Activated CD4-positive, alpha-beta T cell treated with anti-CD3 and anti-CD28 coated beads for 36 hours (primary cell): Measurements from ENCODE around the gene ZCCHC7. TPM values are rescaled to one million over a fixed set of nuclear protein-coding genes. Genes with fewer than 3 reads are reported as not detected.

Source experiments
- ATAC-seq: fragments of 200-7000 bp; cut with Tn5 transposase; one replicate; pipeline ENCODE4 v1.10.0; 2021; ENCODE audit warnings: mild to moderate bottlenecking, moderate library complexity
- CTCF ChIA-PET: fragments of 350-600 bp; sonication (Branson Sonifier 250); formaldehyde crosslinking; loops from one replicate; lab custom pipeline; 2021; ENCODE audit warnings: antibody characterized with exemption; lab: Charles Lee
- POLR2A ChIA-PET: fragments of 350-600 bp; sonication (Branson Sonifier 250); formaldehyde crosslinking; loops from one replicate; lab custom pipeline; 2021; ENCODE audit warnings: antibody characterized with exemption, inconsistent platforms; lab: Charles Lee
- DNase-seq: peaks from one replicate; pipeline ENCODE4 v3.0.0-alpha.2; 2020
- H3K27ac Mint-ChIP-seq: one replicate; pipeline ENCODE4 v1.8.0; 2021; ENCODE audit warnings: mixed read lengths
- H3K27me3 Mint-ChIP-seq: one replicate; pipeline ENCODE4 v1.8.0; 2021; ENCODE audit warnings: mixed read lengths
- H3K36me3 Mint-ChIP-seq: one replicate; pipeline ENCODE4 v1.8.0; 2021; ENCODE audit warnings: low read depth, mixed read lengths
- H3K4me1 Mint-ChIP-seq: one replicate; pipeline ENCODE4 v1.8.0; 2021; ENCODE audit warnings: mixed read lengths
- H3K4me3 Mint-ChIP-seq: one replicate; pipeline ENCODE4 v1.8.0; 2021; ENCODE audit warnings: mild to moderate bottlenecking, moderate library complexity, mixed read lengths
- H3K9me3 Mint-ChIP-seq: one replicate; pipeline ENCODE4 v1.8.0; 2021; ENCODE audit warnings: low read depth, mixed read lengths
- intact Hi-C, 2 experiments: fragments of 100-400 bp; cut with DNase I in 1 of 2; cut with micrococcal nuclease in 1 of 2; formaldehyde crosslinking; loops; one replicate each; pipeline versions ENCODE4 v1.14.2 to v1.15.1; 2022 to 2024; cut with DNase I, micrococcal nuclease
- total RNA-seq, 2 experiments: library from RNA; stranded (reverse); gene quantifications; one replicate each; pipeline ENCODE4 v1.2.3, GENCODE V29; 2021

ZCCHC7 gene
- total RNA-seq, 2 experiments from 2014 or later: 29.9 to 50.2 TPM

DNA sequence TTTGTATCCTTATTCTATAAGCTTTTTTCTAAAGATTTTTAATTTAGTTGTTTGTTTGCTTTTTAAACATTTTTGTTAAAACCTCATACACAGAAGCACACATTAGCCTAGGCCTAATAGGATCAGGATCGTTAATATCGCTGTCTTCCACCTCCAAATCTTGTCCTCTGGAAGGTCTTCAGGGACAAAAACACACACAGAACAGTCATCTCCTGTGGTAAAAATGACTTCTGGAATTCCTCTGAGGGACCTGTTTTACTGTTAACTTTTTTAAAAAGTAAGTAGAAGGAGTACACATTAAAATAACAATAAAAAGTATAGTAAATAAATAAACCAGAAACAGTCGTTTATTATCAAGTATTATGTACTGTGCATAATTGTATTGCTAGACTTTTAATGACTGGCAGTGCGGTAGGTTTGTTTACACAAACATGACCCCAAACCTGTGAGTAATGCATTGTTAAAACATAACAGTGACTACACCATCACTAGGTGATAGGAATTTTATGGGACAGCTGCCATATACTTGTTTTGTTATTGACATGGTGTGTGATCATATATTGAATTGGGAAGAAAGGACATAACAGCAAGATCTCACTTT is 109.6 kb downstream of the ZCCHC7 start:
- intact Hi-C loops: no loop called here
- Mint-ChIP-seq H3K4me1 (peaks cover 13% of the 10 kb centered on the region), H3K9me3 (no peaks in the 10 kb centered on the region), H3K27me3 (no peaks in the 10 kb centered on the region), H3K27ac (no peak overlapping the region), H3K4me3 (no peak overlapping the region), H3K36me3 (peaks cover 11% of the 10 kb centered on the region)
- DNase-seq: no peak
- no peak for ATAC-seq
- ChIA-PET POLR2A (interaction anchor here (0.5 kb wide), 1 partner anchor 18 kb away, joined by 6 read pairs; no protein-coding TSS in a partner anchor), CTCF (no interaction called here)

DNA sequence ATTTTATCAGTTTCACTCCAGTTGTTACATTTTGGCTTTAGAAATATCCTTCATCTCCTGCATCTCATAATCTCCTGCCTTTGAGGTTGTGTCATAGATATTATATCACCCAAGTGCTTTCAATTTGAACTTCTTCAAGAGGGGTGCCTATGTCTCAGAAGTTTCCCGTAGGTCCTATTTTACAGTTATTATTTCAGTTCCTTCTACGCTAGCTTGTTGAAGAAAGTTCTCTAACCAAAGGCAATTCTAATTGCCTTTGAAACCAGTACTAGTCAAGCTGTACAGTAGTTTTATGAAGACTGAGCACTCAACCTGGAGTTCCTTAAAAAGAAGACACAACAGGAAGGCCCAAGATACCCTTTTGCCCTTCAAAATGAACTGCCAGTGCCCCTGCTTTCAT is 116.4 kb downstream of the ZCCHC7 start:
- no peak overlapping the region for H3K4me3 Mint-ChIP-seq
- peaks cover 31% of the 10 kb centered on the region for H3K4me1 Mint-ChIP-seq
- DNase-seq (no peak), ATAC-seq (no peak)
- intact Hi-C loops: no loop called here
- H3K9me3 Mint-ChIP-seq: no peaks in the 10 kb centered on the region
- no peak overlapping the region for H3K27ac Mint-ChIP-seq
- ChIA-PET POLR2A (no interaction called here), CTCF (interaction anchor here (0.6 kb wide), 1 partner anchor 47 kb away, joined by 3 read pairs; no protein-coding TSS in a partner anchor)
- no peaks in the 10 kb centered on the region for H3K27me3 Mint-ChIP-seq
- peaks cover 28% of the 10 kb centered on the region for H3K36me3 Mint-ChIP-seq

DNA sequence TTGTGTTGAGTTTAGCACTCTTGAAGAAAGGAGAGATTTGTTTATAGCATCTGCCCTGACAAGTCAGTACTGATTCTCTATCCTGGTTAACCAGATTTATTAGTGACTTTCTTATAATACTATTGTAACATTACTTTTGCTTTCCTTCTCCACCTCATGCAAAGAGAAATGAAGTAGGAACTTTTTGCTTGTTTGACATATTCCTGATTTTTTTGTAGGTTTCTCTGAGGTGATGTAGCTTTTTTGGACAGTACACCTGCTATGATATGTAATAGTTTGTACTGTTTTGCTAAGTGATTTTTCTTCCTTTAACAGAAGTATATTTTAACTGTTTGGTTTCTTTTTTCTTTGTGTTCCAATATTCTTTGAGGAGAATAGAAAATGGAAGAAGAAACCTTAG is 117.7 kb downstream of the ZCCHC7 start:
- no peaks in the 10 kb centered on the region for H3K27me3 Mint-ChIP-seq
- H3K9me3 Mint-ChIP-seq: no peaks in the 10 kb centered on the region
- intact Hi-C loops: no loop called here
- no peak overlapping the region for H3K27ac Mint-ChIP-seq
- peaks cover 29% of the 10 kb centered on the region for H3K36me3 Mint-ChIP-seq
- CTCF ChIA-PET: interaction anchor here (1.4 to 1.6 kb wide), 2 partner anchors 11 to 23 kb away, joined by 3 to 5 read pairs; no protein-coding TSS in a partner anchor
- H3K4me3 Mint-ChIP-seq: no peak overlapping the region
- DNase-seq: no peak
- POLR2A ChIA-PET: no interaction called here
- H3K4me1 Mint-ChIP-seq: peaks cover 26% of the 10 kb centered on the region
- ATAC-seq: no peak

DNA sequence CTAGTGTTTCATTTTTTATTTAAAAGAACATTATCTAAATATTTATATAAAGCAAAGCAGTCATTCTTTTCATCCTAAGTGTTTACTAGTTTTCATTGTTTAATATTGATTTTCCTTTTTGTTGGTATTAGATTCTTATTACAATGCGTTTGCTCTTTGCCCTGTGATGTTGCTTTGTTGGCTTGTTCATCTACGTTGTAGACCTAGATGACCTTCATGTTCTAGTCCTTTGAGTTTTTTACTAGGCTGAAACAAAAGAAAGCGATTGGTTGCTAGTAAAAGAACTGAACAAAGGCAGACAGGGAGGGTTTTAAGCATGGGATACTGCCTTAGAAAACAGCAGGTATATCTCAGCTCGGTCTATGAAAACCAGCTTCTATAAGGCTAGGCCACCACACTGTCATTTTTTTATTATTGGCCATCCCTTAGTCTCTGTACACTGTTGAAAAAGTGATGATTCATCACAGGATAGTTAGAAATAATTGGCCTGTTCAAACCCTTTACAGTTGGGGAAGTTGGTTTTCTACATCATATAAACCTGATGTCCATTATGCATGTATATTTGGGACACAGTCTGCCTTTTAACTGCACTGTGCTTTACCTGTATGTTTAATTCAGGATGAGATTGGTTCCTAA is 119.0 kb downstream of the ZCCHC7 start:
- H3K9me3 Mint-ChIP-seq: no peaks in the 10 kb centered on the region
- intact Hi-C loops: no loop called here
- CTCF ChIA-PET: interaction anchor here (0.9 to 1.6 kb wide), 3 partner anchors 11 to 24 kb away, joined by 3 to 5 read pairs (median 4); no protein-coding TSS in a partner anchor
- POLR2A ChIA-PET: no interaction called here
- H3K36me3 Mint-ChIP-seq: peaks cover 20% of the 10 kb centered on the region
- no peak overlapping the region for H3K4me3 Mint-ChIP-seq
- DNase-seq: no peak
- no peaks in the 10 kb centered on the region for H3K27me3 Mint-ChIP-seq
- no peak overlapping the region for H3K27ac Mint-ChIP-seq
- no peak for ATAC-seq
- H3K4me1 Mint-ChIP-seq: peaks cover 23% of the 10 kb centered on the region

DNA sequence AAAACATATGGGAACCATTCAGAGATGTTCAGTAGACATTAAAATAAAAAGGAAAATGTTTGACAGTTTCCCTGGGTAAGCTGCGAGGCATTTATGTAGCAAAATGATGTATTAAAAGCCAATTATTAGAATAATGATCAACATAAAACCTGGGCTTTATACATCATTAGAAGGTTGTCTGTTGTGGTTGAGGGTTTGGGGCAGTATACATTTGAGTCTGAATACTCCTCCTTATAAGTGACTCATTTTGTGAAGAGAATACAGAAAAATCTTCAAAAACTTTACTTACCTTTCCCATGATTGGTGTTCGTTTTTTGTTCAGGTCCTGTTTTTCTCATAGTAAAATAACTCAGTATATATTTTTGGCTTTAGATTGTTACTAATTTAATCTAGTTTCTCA is 119.5 kb downstream of the ZCCHC7 start:
- Mint-ChIP-seq H3K9me3 (no peaks in the 10 kb centered on the region), H3K27ac (no peak overlapping the region), H3K36me3 (peaks cover 19% of the 10 kb centered on the region), H3K27me3 (no peaks in the 10 kb centered on the region), H3K4me1 (peaks cover 22% of the 10 kb centered on the region), H3K4me3 (no peak overlapping the region)
- ChIA-PET CTCF (interaction anchor here (1.6 kb wide), 1 partner anchor 25 kb away, joined by 5 read pairs; no protein-coding TSS in a partner anchor), POLR2A (no interaction called here)
- DNase-seq (no peak), ATAC-seq (no peak)
- intact Hi-C loops: no loop called here

DNA sequence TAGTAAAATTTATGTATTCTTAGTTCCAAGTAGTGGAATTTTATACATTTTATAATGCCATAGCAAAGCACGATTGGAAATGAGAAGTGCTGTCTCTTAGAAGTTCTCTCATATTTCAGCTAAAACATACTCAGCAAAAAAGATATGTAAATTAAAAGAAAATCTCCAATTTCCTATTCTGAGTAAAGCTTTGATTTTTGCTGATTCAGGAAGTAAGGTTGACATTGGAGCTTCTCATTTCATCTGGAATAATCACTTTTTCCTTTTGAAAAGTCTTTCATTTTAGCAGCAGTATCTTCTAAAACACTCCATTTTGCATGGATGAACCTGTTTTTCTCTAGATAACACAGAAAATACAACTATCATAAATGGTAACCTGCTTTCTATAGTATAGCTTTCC is 121.0 kb downstream of the ZCCHC7 start:
- no peaks in the 10 kb centered on the region for H3K27me3 Mint-ChIP-seq
- no peak for ATAC-seq
- peaks cover 22% of the 10 kb centered on the region for H3K4me1 Mint-ChIP-seq
- DNase-seq: no peak
- H3K9me3 Mint-ChIP-seq: no peaks in the 10 kb centered on the region
- ChIA-PET CTCF (interaction anchor here (0.6 to 1.3 kb wide), 5 partner anchors 11 to 86 kb away, joined by 3 to 4 read pairs (median 3); no protein-coding TSS in a partner anchor), POLR2A (no interaction called here)
- no peak overlapping the region for H3K27ac Mint-ChIP-seq
- H3K36me3 Mint-ChIP-seq: peaks cover 17% of the 10 kb centered on the region
- intact Hi-C loops: no loop called here
- H3K4me3 Mint-ChIP-seq: no peak overlapping the region

DNA sequence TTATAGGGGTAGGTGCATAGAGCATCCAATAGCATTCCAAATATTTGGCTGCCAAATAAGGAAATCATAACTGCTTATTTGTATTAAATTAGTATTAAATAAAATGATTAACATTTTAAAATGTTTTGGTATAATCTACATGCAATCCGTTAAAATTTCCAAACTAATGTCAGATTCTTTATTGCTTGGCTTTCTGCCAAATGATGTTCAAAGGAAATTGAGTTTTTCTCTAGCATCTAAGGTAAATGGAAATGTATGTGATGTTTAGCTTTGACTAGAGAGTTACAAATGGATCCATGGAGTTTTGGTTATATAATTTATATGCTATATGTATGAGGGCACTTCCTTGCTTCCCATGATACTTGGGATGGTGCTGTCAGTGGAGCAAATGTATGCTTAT is 121.7 kb downstream of the ZCCHC7 start:
- no peak overlapping the region for H3K27ac Mint-ChIP-seq
- H3K27me3 Mint-ChIP-seq: no peaks in the 10 kb centered on the region
- POLR2A ChIA-PET: no interaction called here
- H3K4me3 Mint-ChIP-seq: no peak overlapping the region
- CTCF ChIA-PET: interaction anchor here (0.8 to 1.3 kb wide), 4 partner anchors 11 to 369 kb away, joined by 3 read pairs; no protein-coding TSS in a partner anchor
- H3K36me3 Mint-ChIP-seq: peaks cover 15% of the 10 kb centered on the region
- no peak for ATAC-seq
- intact Hi-C loops: no loop called here
- H3K9me3 Mint-ChIP-seq: no peaks in the 10 kb centered on the region
- H3K4me1 Mint-ChIP-seq: peaks cover 17% of the 10 kb centered on the region
- no peak for DNase-seq

DNA sequence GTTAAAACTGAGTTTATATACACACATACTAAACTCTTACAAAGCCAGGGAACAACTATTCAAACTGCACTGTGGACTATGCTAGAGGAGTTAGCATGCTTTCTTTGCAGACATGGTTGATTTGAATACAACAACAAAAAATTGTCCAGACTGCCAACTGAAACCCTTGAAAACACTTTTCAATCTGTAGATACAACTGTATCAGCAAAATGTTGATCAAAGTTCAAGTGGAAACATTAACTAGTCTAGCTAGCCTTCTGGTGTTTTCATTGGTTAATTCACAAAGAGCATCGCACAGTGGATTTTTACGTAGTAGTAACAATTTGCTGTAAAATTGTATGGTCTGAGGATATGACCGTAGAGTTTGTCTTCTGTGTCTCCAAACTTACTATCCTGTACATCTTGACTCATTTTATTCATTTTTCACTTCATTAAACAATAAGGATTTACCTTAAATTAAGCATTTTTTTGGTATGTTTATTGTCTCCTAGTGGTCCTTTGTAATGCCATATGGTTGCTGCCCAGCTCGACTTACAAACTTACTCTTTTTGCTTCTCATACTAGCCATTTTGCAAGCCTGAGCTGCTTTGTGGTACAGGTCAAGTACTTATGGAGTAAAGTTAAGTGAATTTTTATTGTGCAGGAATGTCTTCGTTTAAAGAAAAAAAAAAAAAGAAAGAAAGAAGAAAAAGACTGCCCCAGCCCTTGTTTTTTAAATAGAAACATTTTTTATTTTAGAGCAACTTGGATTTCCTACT is 123.4 kb downstream of the ZCCHC7 start:
- H3K9me3 Mint-ChIP-seq: no peaks in the 10 kb centered on the region
- H3K36me3 Mint-ChIP-seq: peaks cover 10% of the 10 kb centered on the region
- intact Hi-C loops: no loop called here
- ChIA-PET CTCF (no interaction called here), POLR2A (no interaction called here)
- DNase-seq: no peak
- H3K27me3 Mint-ChIP-seq: no peaks in the 10 kb centered on the region
- H3K4me3 Mint-ChIP-seq: no peak overlapping the region
- H3K27ac Mint-ChIP-seq: no peak overlapping the region
- peaks cover 7% of the 10 kb centered on the region for H3K4me1 Mint-ChIP-seq
- ATAC-seq: no peak

DNA sequence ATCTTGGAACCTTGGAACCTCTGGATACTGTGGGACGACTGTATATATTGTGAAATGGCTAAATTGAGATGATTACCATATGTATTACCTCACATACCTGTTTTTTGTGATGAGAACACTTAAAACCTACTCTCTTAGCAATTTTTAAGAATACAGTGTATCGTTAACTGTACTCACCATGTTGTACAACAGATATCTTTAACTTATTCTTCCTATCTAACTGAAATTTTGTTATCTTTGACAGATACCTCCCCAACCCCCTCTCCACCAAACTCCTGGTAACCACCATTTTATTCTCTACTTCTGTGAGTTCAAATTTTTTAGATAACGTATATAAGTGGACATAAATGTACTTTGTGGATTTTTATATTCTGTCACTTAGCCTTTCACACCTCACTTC is 126.5 kb downstream of the ZCCHC7 start:
- H3K4me1 Mint-ChIP-seq: no peaks in the 10 kb centered on the region
- no peaks in the 10 kb centered on the region for H3K9me3 Mint-ChIP-seq
- DNase-seq: no peak
- H3K27ac Mint-ChIP-seq: no peak overlapping the region
- H3K36me3 Mint-ChIP-seq: peaks cover 29% of the 10 kb centered on the region
- ChIA-PET CTCF (interaction anchor here (0.7 kb wide), 1 partner anchor 572 kb away, joined by 5 read pairs; no protein-coding TSS in a partner anchor), POLR2A (no interaction called here)
- intact Hi-C loops: no loop called here
- ATAC-seq: no peak
- H3K4me3 Mint-ChIP-seq: no peak overlapping the region
- H3K27me3 Mint-ChIP-seq: no peaks in the 10 kb centered on the region

DNA sequence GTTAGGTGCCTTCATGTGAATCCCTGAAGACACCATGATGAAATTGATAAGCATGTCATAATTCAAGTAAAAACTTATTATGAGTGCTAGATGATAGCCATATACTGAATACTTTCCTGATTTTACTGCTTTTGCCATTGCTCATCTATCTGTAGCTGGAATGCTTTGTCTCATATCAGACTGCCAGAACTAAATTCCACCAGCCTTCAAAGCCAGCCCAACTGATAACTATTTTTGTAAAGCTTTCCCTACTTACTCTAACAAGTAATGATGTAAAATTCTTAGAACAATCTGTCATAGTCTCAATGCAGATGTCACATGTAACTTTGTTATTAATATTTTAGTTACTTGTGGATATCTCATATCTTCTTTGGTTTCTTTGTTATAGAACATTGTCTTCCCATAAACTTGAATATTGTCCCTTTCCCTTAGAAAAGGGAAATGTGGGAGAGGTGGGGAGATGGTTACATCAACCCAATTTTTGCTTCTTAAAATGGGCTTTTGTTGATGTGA is 128.3 kb downstream of the ZCCHC7 start:
- Mint-ChIP-seq H3K27me3 (no peaks in the 10 kb centered on the region), H3K4me1 (peaks cover 4% of the 10 kb centered on the region), H3K27ac (no peak overlapping the region), H3K4me3 (no peak overlapping the region), H3K36me3 (peaks cover 40% of the 10 kb centered on the region), H3K9me3 (peaks cover 3% of the 10 kb centered on the region)
- ATAC-seq (no peak), DNase-seq (no peak)
- intact Hi-C loops: no loop called here
- ChIA-PET CTCF (interaction anchor here (0.6 kb wide), 1 partner anchor 881 kb away, joined by 3 read pairs; no protein-coding TSS in a partner anchor), POLR2A (no interaction called here)

DNA sequence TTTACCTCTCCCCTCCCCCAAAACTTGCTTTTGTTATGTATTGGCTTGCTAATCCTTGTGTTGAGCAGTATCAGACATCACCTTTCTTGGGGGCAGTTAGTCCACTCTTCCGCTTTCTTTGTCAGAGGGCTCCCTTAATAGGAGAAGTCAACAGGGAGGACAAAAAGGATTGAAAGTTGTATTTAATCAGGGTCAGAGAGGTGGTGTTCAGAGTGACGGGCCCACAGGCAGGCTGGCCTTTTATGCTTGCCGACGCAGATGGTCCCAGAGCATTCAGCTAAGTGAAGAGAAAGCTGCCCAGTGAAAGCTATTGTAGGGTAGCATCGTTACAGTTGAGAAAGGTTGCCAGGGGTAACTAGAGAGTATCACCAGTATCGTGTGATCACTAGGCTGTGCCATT is 131.1 kb downstream of the ZCCHC7 start:
- intact Hi-C loops: loop anchor here in 1 of 2 experiments (2.0 kb wide), 1 partner anchor 51 kb away; no protein-coding TSS in a partner anchor
- Mint-ChIP-seq H3K27ac (no peak overlapping the region), H3K27me3 (no peaks in the 10 kb centered on the region), H3K9me3 (peaks cover 5% of the 10 kb centered on the region), H3K4me3 (no peak overlapping the region), H3K36me3 (peaks cover 51% of the 10 kb centered on the region), H3K4me1 (peaks cover 4% of the 10 kb centered on the region)
- DNase-seq (no peak), ATAC-seq (no peak)
- CTCF ChIA-PET: interaction anchor here (0.5 to 1.1 kb wide), 3 partner anchors 46 to 347 kb away, joined by 3 read pairs; no protein-coding TSS in a partner anchor
- POLR2A ChIA-PET: no interaction called here
